IMR-90 (cell line): ENCODE results near the gene DCLRE1C. TPM values are rescaled to one million over a fixed set of nuclear protein-coding genes. Genes with fewer than 3 reads are reported as not detected.

Experiments
- ATAC-seq: fragments of 200-7000 bp; cut with Tn5 transposase; 2 replicates; pipeline ENCODE4 v1.9.1; 2020; ENCODE audit warnings: low read depth, mild to moderate bottlenecking, moderate library complexity
- BruUV-seq: library from RNA; stranded (reverse); fragments of 400-500 nt; replicated peaks from 2 replicates; lab custom pipeline; 2021; lab: Mats Ljungman, UMichigan
- CTCF ChIA-PET: fragments of 300-600 bp; formaldehyde crosslinking; extraction: SDS; loops from one replicate; lab custom pipeline; 2021; ENCODE audit warnings: antibody characterized with exemption; lab: Yijun Ruan, JAX
- POLR2A ChIA-PET: fragments of 300-600 bp; sonication (Branson Sonifier 250); formaldehyde crosslinking; loops from one replicate; lab custom pipeline; 2022; ENCODE audit warnings: antibody characterized with exemption; ENCODE audit not compliant: unreplicated experiment; lab: Charles Lee
- DNase-seq: peaks from one replicate; pipeline ENCODE4 v3.0.0; 2013
- H2AFZ ChIP-seq: replicated peaks from 2 replicates; pipeline ENCODE3; 2013; ENCODE audit warnings: low read length, mild to moderate bottlenecking; ENCODE audit not compliant: poor library complexity
- H2AK5ac ChIP-seq: 2 replicates; pipeline ENCODE4 v1.6.1; 2013; ENCODE audit warnings: low read depth, low read length, inconsistent platforms
- H2AK9ac ChIP-seq: replicated peaks from 2 replicates; pipeline ENCODE3; 2013; ENCODE audit warnings: mild to moderate bottlenecking, low read depth, low read length, moderate library complexity; ENCODE audit not compliant: poor library complexity
- H2BK120ac ChIP-seq: 2 replicates; pipeline ENCODE4 v1.6.1; 2013; ENCODE audit warnings: low read depth, low read length, inconsistent platforms
- H2BK15ac ChIP-seq: 3 replicates; pipeline ENCODE4 v1.6.1; 2013; ENCODE audit warnings: low read depth, low read length, inconsistent platforms
- H2BK20ac ChIP-seq: 2 replicates; pipeline ENCODE4 v1.6.1; 2013; ENCODE audit warnings: low read depth, mild to moderate bottlenecking, inconsistent platforms, low read length, moderate library complexity
- H2BK5ac ChIP-seq: 2 replicates; pipeline ENCODE4 v1.6.1; 2013; ENCODE audit warnings: mild to moderate bottlenecking, low read depth, low read length, inconsistent platforms; ENCODE audit not compliant: poor library complexity, severe bottlenecking
- H3K14ac ChIP-seq: replicated peaks from 2 replicates; pipeline ENCODE4 v1.6.1; 2013; ENCODE audit warnings: low read depth, low read length, inconsistent platforms
- H3K18ac ChIP-seq: 2 replicates; pipeline ENCODE4 v1.6.1; 2013; ENCODE audit warnings: low read depth, low read length, control low read depth
- H3K23ac ChIP-seq: 2 replicates; pipeline ENCODE4 v1.6.1; 2013; ENCODE audit warnings: low read depth, low read length, inconsistent platforms
- H3K27ac ChIP-seq: 2 replicates; pipeline ENCODE4 v1.5.1; 2013; ENCODE audit warnings: mild to moderate bottlenecking, control low read depth, low read length; ENCODE audit not compliant: insufficient read depth
- H3K27me3 ChIP-seq: 2 replicates; pipeline ENCODE4 v1.6.1; 2013; ENCODE audit warnings: low read length; ENCODE audit not compliant: control insufficient read depth, insufficient read depth
- H3K36me3 ChIP-seq: 2 replicates; pipeline ENCODE4 v1.6.1; 2013; ENCODE audit warnings: low read length, mixed read lengths; ENCODE audit not compliant: control insufficient read depth, insufficient read depth
- H3K4ac ChIP-seq: 2 replicates; pipeline ENCODE4 v1.6.1; 2013; ENCODE audit warnings: low read depth, low read length, inconsistent platforms
- H3K4me1 ChIP-seq: 2 replicates; pipeline ENCODE4 v1.6.1; 2013; ENCODE audit warnings: low read length, mixed read lengths; ENCODE audit not compliant: control insufficient read depth, insufficient read depth
- H3K4me2 ChIP-seq: 2 replicates; pipeline ENCODE4 v1.6.1; 2013; ENCODE audit warnings: low read depth, mild to moderate bottlenecking, control low read depth, low read length, moderate library complexity
- H3K4me3 ChIP-seq: 2 replicates; pipeline ENCODE4 v1.5.1; 2013; ENCODE audit warnings: low read depth, mild to moderate bottlenecking, control low read depth, low read length, moderate library complexity; ENCODE audit not compliant: insufficient read depth
- H3K56ac ChIP-seq: 2 replicates; pipeline ENCODE4 v1.6.1; 2013; ENCODE audit warnings: low read length, inconsistent platforms; ENCODE audit not compliant: insufficient read depth; ENCODE audit errors: extremely low read depth
- H3K79me1 ChIP-seq, 2 experiments: 2 replicates each; pipeline ENCODE4 v1.6.1; 2013; ENCODE audit warnings: low read length in 2 of 2, inconsistent platforms in 1 of 2, low read depth in 1 of 2
- H3K9ac ChIP-seq: 2 replicates; pipeline ENCODE4 v1.6.1; 2013; ENCODE audit warnings: low read depth, low read length, control low read depth
- H3K9me1 ChIP-seq: 2 replicates; pipeline ENCODE4 v1.6.1; 2013; ENCODE audit warnings: low read length, inconsistent platforms; ENCODE audit not compliant: insufficient read depth
- H3K9me3 ChIP-seq: 2 replicates; pipeline ENCODE4 v1.6.1; 2013; ENCODE audit warnings: low read length; ENCODE audit not compliant: control insufficient read depth, insufficient read depth
- H4K20me1 ChIP-seq: 2 replicates; pipeline ENCODE4 v1.6.1; 2013; ENCODE audit warnings: low read length, inconsistent platforms; ENCODE audit not compliant: insufficient read depth
- H4K5ac ChIP-seq: 2 replicates; pipeline ENCODE4 v1.6.1; 2013; ENCODE audit warnings: mild to moderate bottlenecking, low read depth, low read length, control low read depth
- H4K8ac ChIP-seq, 2 experiments: 2 replicates each; pipeline ENCODE4 v1.6.1; 2013; ENCODE audit warnings: low read depth in 2 of 2, low read length in 2 of 2, control low read depth in 1 of 2, inconsistent platforms in 1 of 2
- H4K91ac ChIP-seq: 2 replicates; pipeline ENCODE4 v1.6.1; 2013; ENCODE audit warnings: low read depth, low read length, inconsistent platforms; ENCODE audit not compliant: insufficient read depth
- CEBPB ChIP-seq: IDR thresholded peaks from 2 replicates; pipeline ENCODE4 v1.6.1; 2012; ENCODE audit warnings: low read depth, low read length, improper control_type of control experiment
- CHD1 ChIP-seq: IDR thresholded peaks from 2 replicates; pipeline ENCODE4 v1.6.1; 2012; ENCODE audit warnings: low read depth, low read length, improper control_type of control experiment
- CTCF ChIP-seq: conservative IDR thresholded peaks from 2 replicates; pipeline ENCODE4 v1.5.1; 2012; ENCODE audit warnings: mild to moderate bottlenecking, low read depth, low read length, improper control_type of control experiment
- MAZ ChIP-seq: IDR thresholded peaks from 2 replicates; pipeline ENCODE4 v1.6.1; 2012; ENCODE audit warnings: low read depth, mild to moderate bottlenecking, low read length, improper control_type of control experiment, moderate library complexity, borderline replicate concordance
- MXI1 ChIP-seq: IDR thresholded peaks from 2 replicates; pipeline ENCODE4 v1.6.1; 2012; ENCODE audit warnings: low read depth, mild to moderate bottlenecking, low read length, moderate library complexity, borderline replicate concordance
- NFE2L2 ChIP-seq: fragments of 150-350 bp; IDR thresholded peaks from 2 replicates; pipeline ENCODE4 v1.6.1; 2016; ENCODE audit warnings: low read depth, mild to moderate bottlenecking, low read length
- POLR2A ChIP-seq: IDR thresholded peaks from 2 replicates; pipeline ENCODE4 v1.6.1; 2012; ENCODE audit warnings: mild to moderate bottlenecking, low read depth, low read length
- RCOR1 ChIP-seq: IDR thresholded peaks from 2 replicates; pipeline ENCODE4 v1.6.1; 2012; ENCODE audit warnings: mild to moderate bottlenecking, low read length, improper control_type of control experiment; ENCODE audit not compliant: insufficient replicate concordance
- WGBS, 2 experiments: methylation state at CpG; one replicate each; pipeline versions ENCODE4 v1.1.5 to v1.1.7; 2013; ENCODE audit warnings: missing lambda C conversion rate in 2 of 2; ENCODE audit not compliant: insufficient read length in 1 of 2; ENCODE audit errors: extremely low coverage in 2 of 2; 5-methylcytosine and 5-hydroxymethylcytosine counted together
- dilution Hi-C: fragments of 300-500 bp; cut with HindIII; formaldehyde crosslinking; loops from one replicate; pipeline ENCODE4 v1.14.3; 2018; ENCODE audit warnings: low sequenced_read_pairs; ENCODE audit not compliant: unreplicated experiment
- in situ Hi-C: fragments of 300-500 bp; cut with MboI; formaldehyde crosslinking; loops from 3 replicates; pipeline ENCODE4 v1.14.3; 2019; ENCODE audit warnings: low sequenced_read_pairs, inconsistent platforms, mixed read lengths
- intact Hi-C: fragments of 100-400 bp; cut with micrococcal nuclease; formaldehyde crosslinking; loops from 2 replicates; pipeline ENCODE4 v1.10.0; 2022
- polyA plus RNA-seq, 3 experiments: library from polyadenylated mRNA; depleted of rRNA; stranded (reverse); fragments of >200 nt; gene quantifications; 2 replicates each; pipeline ENCODE4 v1.2.3, GENCODE V29; 2012; ENCODE audit warnings: low replicate concordance in 1 of 3
- total RNA-seq: library from RNA; depleted of rRNA; stranded (reverse); fragments of >200 nt; gene quantifications from 2 replicates; pipeline ENCODE4 v1.2.3, GENCODE V29; 2012

DCLRE1C gene
- total and polyA plus RNA-seq, 2 of the 4 experiments (the other 2 are of a cell fraction): 2.9 to 8.1 TPM

GRCh38 chr10:14880229-14880628, 73.7 kb downstream of the DCLRE1C start:
- no peak overlapping the region for H2BK15ac ChIP-seq
- TF ChIP-seq CEBPB (no peak), MAZ (no peak), CTCF (no peak), POLR2A (no peak), RCOR1 (no peak), MXI1 (no peak), NFE2L2 (no peak), CHD1 (no peak)
- H3K9me3 ChIP-seq: no peaks in the 10 kb centered on the region
- H3K36me3 ChIP-seq: no peaks in the 10 kb centered on the region
- BruUV-seq: no TSS peak
- ATAC-seq: no peak
- peak overlapping the region in 1 of 2 experiments; percentile 11; a peak in 1 of 4 replicates for H4K8ac ChIP-seq
- H3K27ac ChIP-seq: no peak overlapping the region
- H4K5ac ChIP-seq: no peak overlapping the region
- no peak overlapping the region for H2BK20ac ChIP-seq
- H3K27me3 ChIP-seq: no peaks in the 10 kb centered on the region
- H2AFZ ChIP-seq: peak overlapping the region; percentile 67
- no peak overlapping the region for H3K56ac ChIP-seq
- H2BK120ac ChIP-seq: no peak overlapping the region
- WGBS, 2 experiments: no CpG with 5 or more reads among the region's 7 CpGs
- peaks cover 11% of the 10 kb centered on the region for H3K4me1 ChIP-seq
- H3K9me1 ChIP-seq: peaks cover 12% of the 10 kb centered on the region
- peak overlapping the region; percentile 57 for H3K9ac ChIP-seq
- H3K4ac ChIP-seq: no peak overlapping the region
- intact Hi-C loops: no loop called here
- DNase-seq: no peak
- no peak overlapping the region for H2BK5ac ChIP-seq
- peak overlapping the region; percentile 95 for H3K4me2 ChIP-seq
- H4K20me1 ChIP-seq: peaks cover 9% of the 10 kb centered on the region; the same call in 1 of the 2 replicates
- peak overlapping the region; percentile 91; the same call in 1 of the 2 replicates for H3K4me3 ChIP-seq
- no peak overlapping the region for H4K91ac ChIP-seq
- dilution Hi-C loops: no loop called here
- POLR2A ChIA-PET: interaction anchor here (0.6 kb wide), 1 partner anchor 12 kb away, joined by 3 read pairs; no protein-coding TSS in a partner anchor
- peak overlapping the region; percentile 85 for H3K23ac ChIP-seq
- H2AK9ac ChIP-seq: no peak overlapping the region
- in situ Hi-C loops: no loop called here
- no peak overlapping the region for H2AK5ac ChIP-seq
- CTCF ChIA-PET: interaction anchor here (0.6 to 0.8 kb wide), 2 partner anchors 9 to 57 kb away, joined by 3 to 5 read pairs; no protein-coding TSS in a partner anchor
- H3K79me1 ChIP-seq: peaks cover 39 to 58% of the 10 kb centered on the region in 2 experiments
- H3K18ac ChIP-seq: no peak overlapping the region
- H3K14ac ChIP-seq: no peak overlapping the region; the same call in 1 of the 2 replicates
